Right lobe of liver (tissue), 6 donors: ENCODE measurements around the gene MTMR1. TPM values are rescaled to one million over a fixed set of nuclear protein-coding genes. Genes with fewer than 3 reads are reported as not detected.

Source experiments
- ATAC-seq, 4 donors: fragments of 200-7000 bp; cut with Tn5 transposase; one replicate each; pipeline ENCODE4 v1.9.1; 2020; ENCODE audit warnings: mild to moderate bottlenecking in 4 of 4, moderate library complexity in 4 of 4
- DNase-seq, 3 donors: peaks; one replicate each; pipeline ENCODE4 v3.0.0-alpha.2; 2020
- H3K27ac ChIP-seq, 3 donors: fragments of 200-600 bp; one replicate each; pipeline ENCODE4 v1.8.0; 2022
- H3K27me3 ChIP-seq, 2 donors: fragments of 200-600 bp; one replicate each; pipeline ENCODE4 v1.8.0; 2022
- H3K36me3 ChIP-seq, 4 donors: fragments of 200-600 bp; sonication (generic) in 1 of 4; one replicate each; pipeline versions ENCODE4 v1.5.1 to v1.8.0; 2017 to 2022; ENCODE audit warnings: control low read depth in 1 of 4
- H3K4me1 ChIP-seq, 4 donors: fragments of 200-600 bp; sonication (generic) in 1 of 4; one replicate each; pipeline versions ENCODE4 v1.5.1 to v1.8.0; 2017 to 2022; ENCODE audit warnings: control low read depth in 1 of 4
- H3K4me3 ChIP-seq, 3 donors: fragments of 200-600 bp; one replicate each; pipeline ENCODE4 v1.8.0; 2022
- H3K9me3 ChIP-seq, 4 donors: fragments of 200-600 bp; sonication (generic) in 1 of 4; one replicate each; pipeline versions ENCODE4 v1.5.1 to v1.8.0; 2017 to 2022; ENCODE audit warnings: control low read depth in 1 of 4
- CTCF ChIP-seq, 4 donors: fragments of 200-600 bp in 3 of 4; fragments of 450-650 bp in 1 of 4; IDR thresholded peaks; one replicate each; pipeline versions ENCODE4 v1.5.1 to v1.8.0; 2016 to 2022; ENCODE audit warnings: antibody characterized with exemption in 4 of 4, mild to moderate bottlenecking in 2 of 4
- POLR2A ChIP-seq: fragments of 450-650 bp; IDR thresholded peaks from one replicate; pipeline ENCODE4 v1.6.1; 2017; ENCODE audit warnings: antibody characterized with exemption, mild to moderate bottlenecking
- WGBS: methylation state at CpG from one replicate; pipeline ENCODE4 v1.1.6; 2018; ENCODE audit warnings: low coverage, low lambda C conversion rate; ENCODE audit not compliant: insufficient coverage; ENCODE audit errors: missing lambda C conversion rate; 5-methylcytosine and 5-hydroxymethylcytosine counted together
- intact Hi-C, 2 donors: fragments of 100-400 bp; cut with DNase I; formaldehyde crosslinking; loops; one replicate each; pipeline versions ENCODE4 v1.11.2 to v1.14.1; 2022
- total RNA-seq, 6 experiments: library from RNA; depleted of rRNA in 2 of 6; stranded (reverse); fragments of >200 nt in 2 of 6; fragmentation: NEBNext Ultra II Directional in 3 of 6; extraction: Animal tissue kit (Norgen Biotek cat#: 25700) in 3 of 6; gene quantifications; one replicate each; pipeline versions ENCODE4 v1.1.0 to v1.2.4, GENCODE V29; 2016 to 2023
- donor health status: DM: no; HTN: yes; CAD: no.
- donor health status: DM: no; HTN: no; CAD: no.
- donor health status: DM: no; HTN: no; CAD: no.
- donor health status: DM: no; HTN: yes; CAD: no.
- donor health status: DM: no; HTN: yes; CAD: no.

Gene MTMR1
- total RNA-seq, 6 experiments from 2014 or later, result 7.6 to 11.2 (median 9.4) TPM

GRCh38 chrX:150648296-150648940, 44.8 kb upstream of the MTMR1 start:
- DNase-seq (no peak), ATAC-seq (no peak)
- H3K9me3 ChIP-seq, result no peaks in the 10 kb centered on the region
- H3K27me3 ChIP-seq, result no peaks in the 10 kb centered on the region
- no peak overlapping the region for H3K27ac ChIP-seq
- TF ChIP-seq CTCF (IDR thresholded peaks at IDR 0.05) (no peak), POLR2A (no peak)
- H3K4me3 ChIP-seq, result no peak overlapping the region
- peaks cover 0 to 7% (median 4%) of the 10 kb centered on the region in 4 donors for H3K36me3 ChIP-seq
- intact Hi-C loops, result no loop called here
- no peaks in the 10 kb centered on the region for H3K4me1 ChIP-seq
- 32% methylated on average over 4 of the region's 4 CpGs for WGBS

GRCh38 chrX:150649096-150649870, 43.9 kb upstream of the MTMR1 start:
- Histone ChIP-seq H3K27me3 (no peaks in the 10 kb centered on the region), H3K27ac (no peak overlapping the region), H3K4me1 (no peaks in the 10 kb centered on the region), H3K36me3 (peaks cover 0 to 7% (median 3%) of the 10 kb centered on the region in 4 donors), H3K4me3 (no peak overlapping the region), H3K9me3 (no peaks in the 10 kb centered on the region)
- peak; percentile 22 to 56 (median 46) for ATAC-seq
- WGBS, result 44% methylated on average over 8 of the region's 8 CpGs
- intact Hi-C loops, result no loop called here
- no peak for DNase-seq
- no peak for TF ChIP-seq POLR2A
- no peak for TF ChIP-seq CTCF (IDR thresholded peaks at IDR 0.05)

- no peak overlapping the region for H3K4me3 ChIP-seq
- peaks cover 0 to 7% (median 0%) of the 10 kb centered on the region in 4 donors for H3K36me3 ChIP-seq
- DNase-seq (no peak), ATAC-seq (no peak)
- H3K27ac ChIP-seq, result no peak overlapping the region
- no peaks in the 10 kb centered on the region for H3K4me1 ChIP-seq
- no peaks in the 10 kb centered on the region for H3K27me3 ChIP-seq
- H3K9me3 ChIP-seq, result no peaks in the 10 kb centered on the region
- intact Hi-C loops, result no loop called here
- WGBS, result 61% methylated on average over 2 of the region's 2 CpGs
- TF ChIP-seq CTCF (IDR thresholded peaks at IDR 0.05) (no peak), POLR2A (no peak)
Observed at GRCh38 chrX:150651906-150652305, 41.3 kb upstream of the MTMR1 start.

GRCh38 chrX:150655788-150656187, 37.4 kb upstream of the MTMR1 start:
- Histone ChIP-seq H3K27me3 (no peaks in the 10 kb centered on the region), H3K4me1 (no peaks in the 10 kb centered on the region), H3K27ac (no peak overlapping the region), H3K4me3 (no peak overlapping the region), H3K9me3 (no peaks in the 10 kb centered on the region), H3K36me3 (peaks cover 0 to 3% (median 0%) of the 10 kb centered on the region in 4 donors)
- peak in 3 of 4 donors; percentile 46 to 56 (median 48) for ATAC-seq
- DNase-seq, result no peak
- intact Hi-C loops, result no loop called here
- 23% methylated on average over 2 of the region's 2 CpGs for WGBS
- TF ChIP-seq POLR2A, result no peak
- TF ChIP-seq CTCF (IDR thresholded peaks at IDR 0.05), result no peak
